CD4-positive, alpha-beta T cell (primary cell): Measurements from ENCODE around the gene BARHL1. TPM values are rescaled to one million over a fixed set of nuclear protein-coding genes. Genes with fewer than 3 reads are reported as not detected.

ENCODE experiments used
- ATAC-seq: fragments of 200-7000 bp; cut with Tn5 transposase; one replicate; pipeline ENCODE4 v1.10.0; 2022; ENCODE audit warnings: mild to moderate bottlenecking; ENCODE audit not compliant: poor library complexity
- CTCF ChIA-PET: fragments of 350-600 bp; sonication (Branson Sonifier 250); formaldehyde crosslinking; loops from one replicate; lab custom pipeline; 2021; ENCODE audit warnings: antibody characterized with exemption, inconsistent platforms; lab: Charles Lee
- POLR2A ChIA-PET: fragments of 350-600 bp; sonication (Branson Sonifier 250); formaldehyde crosslinking; loops from one replicate; lab custom pipeline; 2021; ENCODE audit warnings: antibody characterized with exemption, inconsistent platforms; lab: Charles Lee
- DNase-seq, 14 experiments: peaks; one replicate each; pipeline ENCODE4 v3.0.0-alpha.2; 2013 to 2020; ENCODE audit warnings: mixed read lengths in 2 of 14
- H3K27ac ChIP-seq, 2 donors: one replicate each; pipeline versions ENCODE4 v1.5.1 to v1.7.0; 2013; ENCODE audit warnings: low read length in 2 of 2, low read depth in 1 of 2, mild to moderate bottlenecking in 1 of 2
- H3K27me3 ChIP-seq, 2 experiments: 1 replicate in 1 of 2; 2 replicates in 1 of 2; pipeline versions ENCODE4 v1.6.1 to v1.7.0; 2013; ENCODE audit warnings: low read length in 2 of 2, control low read depth in 1 of 2, mild to moderate bottlenecking in 1 of 2, moderate library complexity in 1 of 2; ENCODE audit not compliant: insufficient read depth in 2 of 2, control insufficient read depth in 1 of 2
- H3K36me3 ChIP-seq: one replicate; pipeline ENCODE4 v1.6.1; 2013; ENCODE audit warnings: low read length, control low read depth; ENCODE audit not compliant: insufficient read depth
- H3K4me1 ChIP-seq: one replicate; pipeline ENCODE4 v1.6.1; 2013; ENCODE audit warnings: low read length, control low read depth; ENCODE audit not compliant: insufficient read depth
- H3K4me3 ChIP-seq: one replicate; pipeline ENCODE4 v1.5.1; 2013; ENCODE audit warnings: mild to moderate bottlenecking, low read length, moderate library complexity
- H3K9me3 ChIP-seq, 2 experiments: 1 replicate in 1 of 2; 2 replicates in 1 of 2; pipeline versions ENCODE4 v1.6.1 to v1.7.0; 2013; ENCODE audit warnings: low read length in 2 of 2, mild to moderate bottlenecking in 2 of 2, control low read depth in 1 of 2, moderate library complexity in 1 of 2; ENCODE audit not compliant: control insufficient read depth in 1 of 2, insufficient read depth in 1 of 2
- H3K27ac Mint-ChIP-seq: one replicate; pipeline ENCODE4 v1.8.0; 2020; ENCODE audit warnings: mixed read lengths
- H3K27me3 Mint-ChIP-seq: one replicate; pipeline ENCODE4 v1.8.0; 2021; ENCODE audit warnings: mixed read lengths
- H3K36me3 Mint-ChIP-seq: one replicate; pipeline ENCODE4 v1.8.0; 2021; ENCODE audit warnings: low read depth, mixed read lengths
- H3K4me1 Mint-ChIP-seq: one replicate; pipeline ENCODE4 v1.8.0; 2021; ENCODE audit warnings: low read depth, mixed read lengths
- H3K4me3 Mint-ChIP-seq: one replicate; pipeline ENCODE4 v1.8.0; 2020; ENCODE audit warnings: mild to moderate bottlenecking, mixed read lengths
- H3K9me3 Mint-ChIP-seq: one replicate; pipeline ENCODE4 v1.8.0; 2020; ENCODE audit warnings: mixed read lengths
- CTCF ChIP-seq: fragments of 200-600 bp; IDR thresholded peaks from one replicate; pipeline ENCODE4 v1.8.0; 2022; ENCODE audit warnings: antibody characterized with exemption, mild to moderate bottlenecking
- intact Hi-C, 2 experiments: fragments of 100-400 bp; cut with DNase I in 1 of 2; cut with micrococcal nuclease in 1 of 2; formaldehyde crosslinking; loops; one replicate each; pipeline versions ENCODE4 v1.15.1 to v1.9.0; 2023 to 2025; cut with DNase I, micrococcal nuclease
- total RNA-seq, 174 experiments: library from RNA in 2 of 174; stranded (reverse) in 2 of 174; gene quantifications; one replicate each; pipeline ENCODE4 v1.2.3 and lab custom pipeline; 2021 to 2026

BARHL1 gene
- total RNA-seq, 2 experiments from 2014 or later = not detected

DNA sequence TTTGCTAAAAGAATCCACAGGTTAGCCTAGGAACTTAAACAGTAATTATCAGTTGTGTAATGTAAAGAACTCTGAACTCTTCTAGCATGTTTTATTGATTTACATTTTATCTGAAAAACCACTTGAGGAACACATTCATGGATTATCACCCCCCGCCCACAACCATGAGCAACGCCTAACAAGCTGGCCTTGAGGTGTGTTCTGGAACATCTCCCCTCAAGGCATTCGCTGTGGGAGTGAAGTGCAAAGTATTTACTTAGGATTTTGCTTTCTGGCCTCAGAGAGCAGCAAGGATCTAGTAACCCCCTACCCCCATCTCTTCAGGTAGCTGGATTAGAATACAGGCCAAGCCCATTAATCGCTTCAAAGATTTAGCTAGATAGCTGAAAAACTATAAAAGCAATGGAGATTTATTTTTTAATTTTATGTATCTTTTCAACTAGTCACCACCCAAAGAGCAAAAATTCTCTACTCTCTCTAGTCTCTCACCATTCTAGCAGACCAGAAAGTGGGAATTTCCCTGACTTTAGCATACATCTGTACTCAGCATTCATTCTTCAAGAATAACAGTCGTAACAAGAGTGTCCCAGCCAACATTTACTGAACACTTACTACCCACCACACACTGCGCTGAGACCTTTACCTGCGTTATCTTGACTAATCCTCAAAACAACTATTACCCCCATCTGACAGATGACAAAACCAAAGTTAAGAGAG lies 50.2 kb downstream of the BARHL1 start:
- ChIA-PET CTCF (interaction anchor here (1.1 kb wide), 1 partner anchor 11 kb away, joined by 3 read pairs; no protein-coding TSS in a partner anchor), POLR2A (no interaction called here)
- intact Hi-C loops = no loop called here
- Mint-ChIP-seq H3K27ac (no peak overlapping the region), H3K27me3 (no peaks in the 10 kb centered on the region), H3K36me3 (peaks cover 87% of the 10 kb centered on the region), H3K4me3 (no peak overlapping the region), H3K9me3 (no peaks in the 10 kb centered on the region), H3K4me1 (no peaks in the 10 kb centered on the region)
- no peaks in the 10 kb centered on the region for H3K27me3 ChIP-seq
- no peak for ATAC-seq
- no peak for TF ChIP-seq CTCF
- H3K4me3 ChIP-seq = no peak overlapping the region
- no peak overlapping the region for H3K27ac ChIP-seq
- peaks cover 54% of the 10 kb centered on the region for H3K36me3 ChIP-seq
- no peak for DNase-seq
- H3K9me3 ChIP-seq = no peaks in the 10 kb centered on the region
- H3K4me1 ChIP-seq = no peaks in the 10 kb centered on the region

- Mint-ChIP-seq H3K4me3 (no peak overlapping the region), H3K27me3 (no peaks in the 10 kb centered on the region), H3K36me3 (peaks cover 85% of the 10 kb centered on the region), H3K9me3 (no peaks in the 10 kb centered on the region), H3K27ac (no peak overlapping the region), H3K4me1 (no peaks in the 10 kb centered on the region)
- DNase-seq (no peak), ATAC-seq (no peak)
- no peaks in the 10 kb centered on the region for H3K27me3 ChIP-seq
- POLR2A ChIA-PET = no interaction called here
- intact Hi-C loops = no loop called here
- no peak for TF ChIP-seq CTCF
- H3K27ac ChIP-seq = no peak overlapping the region
- no peak overlapping the region for H3K4me3 ChIP-seq
- CTCF ChIA-PET = interaction anchor here (0.7 kb wide), 1 partner anchor 1573 kb away, joined by 3 read pairs; no protein-coding TSS in a partner anchor
- no peaks in the 10 kb centered on the region for H3K9me3 ChIP-seq
- H3K4me1 ChIP-seq = no peaks in the 10 kb centered on the region
- H3K36me3 ChIP-seq = peaks cover 56% of the 10 kb centered on the region
These were observed 51.9 kb downstream of the BARHL1 start for GRCh38 chr9:132634327-132634726.

DNA sequence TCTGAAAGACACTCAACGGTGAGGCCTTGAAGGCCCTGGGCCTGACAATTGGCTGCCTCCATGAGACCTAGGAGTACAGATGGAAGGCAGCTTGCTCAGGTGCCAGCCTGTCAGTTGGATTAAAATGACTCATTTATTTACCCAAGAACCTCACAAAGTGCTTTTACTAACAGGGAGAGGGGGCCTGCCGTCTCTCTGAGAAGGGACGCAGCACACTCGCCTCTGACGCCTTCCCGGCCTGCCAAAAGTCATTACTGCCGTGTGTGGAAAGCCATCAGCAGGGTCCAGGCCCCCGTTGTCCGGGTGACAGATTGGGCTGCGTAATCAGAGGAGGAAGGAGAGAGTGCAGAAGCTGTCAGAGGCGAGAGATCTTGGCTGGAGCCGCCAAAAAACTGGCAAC lies 54.9 kb downstream of the BARHL1 start:
- Histone ChIP-seq H3K36me3 (peaks cover 61% of the 10 kb centered on the region), H3K4me3 (no peak overlapping the region), H3K4me1 (no peaks in the 10 kb centered on the region), H3K27ac (no peak overlapping the region), H3K27me3 (no peaks in the 10 kb centered on the region), H3K9me3 (no peaks in the 10 kb centered on the region)
- intact Hi-C loops = no loop called here
- H3K27me3 Mint-ChIP-seq = no peaks in the 10 kb centered on the region
- CTCF ChIA-PET = no interaction called here
- H3K27ac Mint-ChIP-seq = no peak overlapping the region
- ATAC-seq (no peak), DNase-seq (no peak)
- H3K36me3 Mint-ChIP-seq = peaks cover 84% of the 10 kb centered on the region
- POLR2A ChIA-PET = no interaction called here
- no peaks in the 10 kb centered on the region for H3K9me3 Mint-ChIP-seq
- TF ChIP-seq CTCF = no peak
- H3K4me3 Mint-ChIP-seq = no peak overlapping the region
- H3K4me1 Mint-ChIP-seq = no peaks in the 10 kb centered on the region
